Liver (tissue), 3 donors: ENCODE data around the gene LAT.

Experiments used
- CTCF ChIP-seq: fragments of 150-350 bp; IDR thresholded peaks from 2 replicates; pipeline ENCODE4 v1.5.1; 2017; ENCODE audit warnings: improper control_type of control experiment, low read depth, low read length; ENCODE audit not compliant: missing input control
- EGR1 ChIP-seq, 2 donors: IDR thresholded peaks; 2 replicates each; pipeline ENCODE4 v1.6.1; 2016 to 2018; ENCODE audit warnings: antibody characterized with exemption in 2 of 2, low read depth in 2 of 2
- GABPA ChIP-seq, 2 donors: IDR thresholded peaks in 1 of 2; conservative IDR thresholded peaks in 1 of 2; 2 replicates each; pipeline ENCODE4 v1.6.1; 2016; ENCODE audit warnings: antibody characterized with exemption in 2 of 2, mild to moderate bottlenecking in 1 of 2, moderate library complexity in 1 of 2
- TAF1 ChIP-seq: conservative IDR thresholded peaks from 2 replicates; pipeline ENCODE4 v1.6.1; 2016; ENCODE audit warnings: antibody characterized with exemption, mild to moderate bottlenecking
- donor health status: healthy.
- donor health status: healthy.

- TF ChIP-seq CTCF (no peak), EGR1 (IDR thresholded peaks at IDR 0.05; ENCODE audit: low read depth in 2 of 2) (no peak), TAF1 (no peak), GABPA (IDR thresholded peaks at IDR 0.05 in 1 of 2, conservative IDR thresholded peaks at IDR 0.05 in 1 of 2) (no peak)
Measured at GRCh38 chr16:29012913-29013553, 28.2 kb downstream of the LAT start.
